NCI-H128 (cell line): ENCODE measurements around the gene WTIP.
"Not testable (repeated sequence)": the region's sequence is repeated elsewhere in the genome, so short reads cannot be mapped to it uniquely, and the experiment has no call there.

Source experiments
- DNase-seq: peaks from one replicate; lab custom pipeline; 2025; ENCODE audit not compliant: unreplicated experiment; lab: John Stamatoyannopoulos, UW

The WTIP gene

GRCh38 chr19:34503531-34504272 is 22.1 kb downstream of the WTIP start:
- no peak for DNase-seq

DNA sequence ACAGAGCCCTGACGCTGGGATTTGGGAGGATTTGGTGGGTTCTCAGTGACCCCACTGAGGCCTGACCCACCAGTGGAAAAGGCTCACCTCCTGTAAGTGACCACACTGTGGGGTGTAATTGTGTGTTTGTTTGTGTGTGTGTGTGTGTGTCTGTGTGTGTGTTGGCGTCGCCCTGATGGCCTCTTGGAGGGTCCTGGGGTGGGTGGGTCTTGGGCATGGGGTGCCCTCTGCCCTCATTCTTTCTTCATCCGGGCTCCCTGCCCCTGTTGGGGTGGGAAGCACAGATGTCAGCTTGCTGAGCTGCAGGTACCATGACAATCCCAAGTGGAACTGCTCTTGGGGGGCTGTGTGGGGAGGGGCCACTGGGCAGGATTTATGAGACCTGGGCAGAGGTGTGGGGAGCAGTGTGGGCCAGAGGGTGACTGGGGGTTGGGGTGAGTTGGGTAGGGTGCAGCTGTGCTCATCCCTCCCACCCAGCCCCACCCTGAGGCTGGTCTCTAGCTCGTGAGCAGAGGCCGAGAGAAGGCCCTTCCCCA is 22.8 kb downstream of the WTIP start:
- no peak for DNase-seq

DNA sequence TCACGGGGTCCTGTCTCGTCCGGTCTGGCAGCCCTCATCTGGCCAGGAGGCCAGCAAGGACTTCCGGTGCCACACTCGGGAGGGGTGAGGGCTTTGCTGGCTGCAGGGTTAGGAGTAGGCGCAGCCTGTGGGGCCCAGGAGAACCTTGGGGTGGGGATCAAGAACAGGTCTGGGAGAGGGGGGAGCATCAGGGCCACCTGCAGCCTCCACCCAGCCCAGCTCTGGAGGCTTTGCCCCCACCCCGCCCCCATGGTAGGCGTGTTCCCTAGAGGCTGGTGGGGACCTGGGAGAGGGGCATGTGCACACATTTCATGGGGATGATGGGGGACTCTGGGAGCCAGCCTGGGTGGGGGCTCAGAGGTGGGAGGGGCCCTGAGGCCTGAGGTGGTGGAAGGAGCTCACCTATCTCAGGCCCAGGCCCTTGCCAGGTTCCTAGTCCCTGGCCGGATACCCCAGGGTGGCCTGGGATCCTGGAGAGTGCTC is 23.3 kb downstream of the WTIP start:
- DNase-seq = no peak

GRCh38 chr19:34505321-34506025 is 23.9 kb downstream of the WTIP start:
- DNase-seq = no peak

- no peak for DNase-seq
These were observed 24.4 kb downstream of the WTIP start for GRCh38 chr19:34506026-34506370.

GRCh38 chr19:34507414-34508067 is 26.0 kb downstream of the WTIP start:
- no peak for DNase-seq

GRCh38 chr19:34508540-34508939 is 27.0 kb downstream of the WTIP start:
- DNase-seq = no peak

DNA sequence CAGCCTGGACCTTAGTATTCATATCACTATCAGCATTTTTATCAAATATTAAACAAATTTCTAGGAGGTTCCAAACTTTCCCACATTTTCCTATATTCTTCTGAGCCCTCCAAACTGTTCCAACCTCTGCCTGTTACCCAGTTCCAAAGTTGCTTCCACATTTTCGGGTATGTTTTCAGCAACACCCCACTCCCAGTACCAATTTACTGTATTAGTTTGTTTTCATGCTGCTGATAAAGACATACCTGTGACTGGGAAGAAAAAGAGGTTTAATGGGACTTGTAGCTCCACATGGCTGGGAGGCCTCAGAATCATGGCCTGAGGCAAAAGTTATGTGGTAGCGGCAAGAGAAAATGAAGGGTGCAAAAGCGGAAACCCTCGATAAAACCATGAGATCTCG is 29.3 kb downstream of the WTIP start:
- not testable (repeated sequence) for DNase-seq

DNA sequence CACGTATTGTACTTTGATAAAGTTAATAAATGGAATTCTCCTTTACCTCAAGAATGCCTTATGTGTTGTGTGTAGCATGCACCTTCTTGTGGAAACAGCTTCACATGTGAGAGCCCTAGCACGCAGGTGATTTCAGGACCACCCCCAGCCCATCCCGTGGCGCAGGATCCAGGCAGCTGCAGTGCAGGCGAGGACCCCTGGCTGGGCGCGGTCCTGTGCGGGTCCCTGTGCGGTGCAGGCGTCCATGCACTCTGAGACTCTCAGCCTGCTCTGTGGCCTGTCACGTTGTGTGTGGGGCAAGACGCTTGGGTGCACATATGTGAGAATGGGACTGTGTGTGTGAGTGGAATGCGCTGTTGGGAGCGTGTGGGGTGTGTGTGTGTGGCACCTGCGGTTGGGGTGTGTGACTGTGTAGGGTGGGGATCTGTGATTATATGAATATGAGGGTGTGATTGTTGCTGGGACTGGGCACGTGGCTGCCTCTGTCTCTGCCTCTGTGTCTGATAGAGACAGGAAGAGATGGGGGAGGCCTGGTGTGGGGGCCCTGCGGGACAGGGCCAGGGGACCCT is 30.8 kb downstream of the WTIP start:
- no peak for DNase-seq

GRCh38 chr19:34513767-34514166 is 32.2 kb downstream of the WTIP start:
- no peak for DNase-seq

GRCh38 chr19:34519602-34520001 is 38.0 kb downstream of the WTIP start:
- DNase-seq = no peak

DNA sequence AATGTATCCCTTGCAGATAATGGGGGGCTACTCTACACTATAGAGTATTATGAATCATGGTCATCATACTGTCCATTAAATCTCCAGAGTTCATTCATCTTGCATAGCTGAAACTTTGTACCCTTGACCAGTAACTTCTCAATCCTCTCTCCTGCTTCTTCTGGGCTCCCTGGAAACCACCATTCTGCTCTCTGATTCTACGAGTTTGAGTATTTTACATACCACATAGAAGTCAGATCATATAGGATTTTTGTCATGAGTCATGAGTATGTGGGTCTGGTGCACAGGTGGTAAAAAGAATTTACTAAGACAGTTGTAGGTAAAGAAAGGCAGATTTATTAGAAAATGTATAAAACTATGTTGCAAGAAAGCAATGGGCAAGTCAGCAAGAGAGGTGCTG is 41.9 kb downstream of the WTIP start:
- no peak for DNase-seq

GRCh38 chr19:34525001-34525400 is 43.4 kb downstream of the WTIP start:
- no peak for DNase-seq

- DNase-seq = no peak
These were observed 52.6 kb downstream of the WTIP start for GRCh38 chr19:34534206-34534605.

- DNase-seq = no peak
These were observed 57.8 kb downstream of the WTIP start for GRCh38 chr19:34539396-34539795.

DNA sequence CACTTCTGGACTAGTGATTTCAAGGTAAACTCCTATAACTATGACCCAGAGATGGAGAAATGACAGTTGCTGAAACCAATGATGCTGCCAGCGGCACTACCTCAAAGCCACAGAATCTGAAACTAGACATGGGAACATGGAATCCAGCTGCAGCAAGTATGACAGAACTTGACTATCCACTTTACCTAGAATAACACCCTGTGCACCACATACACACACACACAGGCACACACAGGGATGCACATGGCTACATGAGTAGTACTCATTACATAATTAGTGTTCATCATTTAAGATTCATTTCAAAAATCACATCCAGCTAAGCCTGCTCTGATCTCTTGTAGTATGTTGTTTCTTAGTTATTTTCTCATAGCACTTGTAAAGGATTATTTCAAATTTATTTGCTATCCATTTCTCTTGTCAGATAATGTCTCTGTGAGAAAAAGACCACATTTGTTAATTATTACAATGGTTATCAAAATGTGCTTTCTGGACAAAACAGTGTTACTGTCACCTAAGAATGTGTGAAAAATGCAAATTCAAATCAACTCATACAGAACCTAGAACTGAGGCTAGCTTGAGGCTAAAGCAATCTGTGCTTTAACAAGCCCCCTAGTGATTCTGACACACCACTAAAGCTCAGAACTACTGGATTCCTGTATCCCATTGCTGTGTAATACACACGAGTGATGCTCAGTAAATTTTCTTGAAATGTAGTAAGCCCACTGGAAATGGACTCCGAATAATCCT is 59.4 kb downstream of the WTIP start:
- no peak for DNase-seq

- no peak for DNase-seq
These were observed 68.3 kb downstream of the WTIP start for GRCh38 chr19:34549833-34550232.

- no peak for DNase-seq
These were observed 73.9 kb downstream of the WTIP start for GRCh38 chr19:34555447-34555846.

GRCh38 chr19:34556488-34556887 is 74.9 kb downstream of the WTIP start:
- DNase-seq = no peak

- DNase-seq = no peak
These were observed 77.5 kb downstream of the WTIP start for GRCh38 chr19:34559045-34559444.

GRCh38 chr19:34560229-34560628 is 78.7 kb downstream of the WTIP start:
- no peak for DNase-seq
